A673 (cell line): ENCODE data around the gene NUBPL.

Source experiments
- CTCF ChIP-seq: fragments of 300-800, 200-600 bp; sonication (generic); conservative IDR thresholded peaks from 2 replicates; pipeline ENCODE4 v1.5.1; 2017; ENCODE audit warnings: low read depth, mild to moderate bottlenecking, antibody characterized with exemption, low read length, moderate library complexity, mixed read lengths
- EZH2 ChIP-seq: fragments of 200-600 bp; sonication (generic); IDR thresholded peaks from 2 replicates; pipeline ENCODE4 v1.6.1; 2017; ENCODE audit warnings: borderline replicate concordance, low read depth, mild to moderate bottlenecking, mixed read lengths, antibody characterized with exemption, low read length; ENCODE audit not compliant: poor library complexity, severe bottlenecking

- TF ChIP-seq CTCF = no peak
- no peak for TF ChIP-seq EZH2
Measured at GRCh38 chr14:31692376-31692781, 131.2 kb downstream of the NUBPL start.
